Measurements from ENCODE around the gene VHLL.

GRCh38 chr1:156308078-156308477 is 9.0 kb upstream of the VHLL start:
- TF ChIP-seq, protein P1, sequence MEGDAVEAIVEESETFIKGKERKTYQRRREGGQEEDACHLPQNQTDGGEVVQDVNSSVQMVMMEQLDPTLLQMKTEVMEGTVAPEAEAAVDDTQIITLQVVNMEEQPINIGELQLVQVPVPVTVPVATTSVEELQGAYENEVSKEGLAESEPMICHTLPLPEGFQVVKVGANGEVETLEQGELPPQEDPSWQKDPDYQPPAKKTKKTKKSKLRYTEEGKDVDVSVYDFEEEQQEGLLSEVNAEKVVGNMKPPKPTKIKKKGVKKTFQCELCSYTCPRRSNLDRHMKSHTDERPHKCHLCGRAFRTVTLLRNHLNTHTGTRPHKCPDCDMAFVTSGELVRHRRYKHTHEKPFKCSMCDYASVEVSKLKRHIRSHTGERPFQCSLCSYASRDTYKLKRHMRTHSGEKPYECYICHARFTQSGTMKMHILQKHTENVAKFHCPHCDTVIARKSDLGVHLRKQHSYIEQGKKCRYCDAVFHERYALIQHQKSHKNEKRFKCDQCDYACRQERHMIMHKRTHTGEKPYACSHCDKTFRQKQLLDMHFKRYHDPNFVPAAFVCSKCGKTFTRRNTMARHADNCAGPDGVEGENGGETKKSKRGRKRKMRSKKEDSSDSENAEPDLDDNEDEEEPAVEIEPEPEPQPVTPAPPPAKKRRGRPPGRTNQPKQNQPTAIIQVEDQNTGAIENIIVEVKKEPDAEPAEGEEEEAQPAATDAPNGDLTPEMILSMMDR (IDR thresholded peaks at IDR 0.05), result no peak
- TF ChIP-seq POLR2AphosphoS5 (IDR thresholded peaks at IDR 0.05), result no peak
